SK-N-SH treated with all-trans-retinoic acid at 6 μM for 48 hours (cell line): Measurements from ENCODE around the gene ZBTB5.

Experiments
- ATAC-seq: fragments of 200-7000 bp; cut with Tn5 transposase; 3 replicates; pipeline ENCODE4 v1.9.1; 2020; ENCODE audit warnings: mild to moderate bottlenecking, moderate library complexity
- ARNTL ChIP-seq: fragments of 450-650 bp; formaldehyde crosslinking; IDR thresholded peaks from 2 replicates; pipeline ENCODE4 v1.5.0; 2020; ENCODE audit warnings: low read depth, mild to moderate bottlenecking, moderate library complexity, borderline replicate concordance
- BACH2 ChIP-seq: fragments of 250-450 bp; sonication (Bioruptor Pico); IDR thresholded peaks from 2 replicates; pipeline ENCODE4 v1.9.0; 2021; ENCODE audit warnings: mild to moderate bottlenecking, borderline replicate concordance
- CSDC2 ChIP-seq: fragments of 250-450 bp; sonication (Bioruptor Pico); IDR thresholded peaks from 2 replicates; pipeline ENCODE4 v1.5.0; 2020; ENCODE audit warnings: mild to moderate bottlenecking, moderate library complexity
- ESRRG ChIP-seq: fragments of 250-450 bp; sonication (Bioruptor Pico); IDR thresholded peaks from 2 replicates; pipeline ENCODE4 v1.6.1; 2021; ENCODE audit warnings: mild to moderate bottlenecking
- GLIS3 ChIP-seq: fragments of 250-450 bp; sonication (Bioruptor Pico); IDR thresholded peaks from 2 replicates; pipeline ENCODE4 v1.5.0; 2020; ENCODE audit warnings: mild to moderate bottlenecking, moderate library complexity
- ISL1 ChIP-seq: fragments of 250-450 bp; sonication (Bioruptor Pico); IDR thresholded peaks from 2 replicates; pipeline ENCODE4 v2.1.2; 2022; ENCODE audit warnings: mild to moderate bottlenecking, moderate library complexity
- OSR1 ChIP-seq: fragments of 250-450 bp; sonication (Bioruptor Pico); IDR thresholded peaks from 2 replicates; pipeline ENCODE4 v1.8.0; 2022; ENCODE audit warnings: moderate library complexity, mild to moderate bottlenecking, inconsistent platforms
- PPARA ChIP-seq: fragments of 250-450 bp; sonication (Bioruptor Pico); IDR thresholded peaks from 2 replicates; pipeline ENCODE4 v1.5.0; 2020; ENCODE audit warnings: mild to moderate bottlenecking, borderline replicate concordance
- RARB ChIP-seq: fragments of 250-450 bp; sonication (Bioruptor Pico); IDR thresholded peaks from 2 replicates; pipeline ENCODE4 v1.8.0; 2021; ENCODE audit warnings: mild to moderate bottlenecking, moderate library complexity
- SNAI2 ChIP-seq: fragments of 250-450 bp; sonication (Bioruptor Pico); IDR thresholded peaks from 2 replicates; pipeline ENCODE4 v1.5.0; 2020; ENCODE audit warnings: mild to moderate bottlenecking, moderate library complexity
- TCF4 ChIP-seq: fragments of 250-450 bp; sonication (Bioruptor Pico); IDR thresholded peaks from 2 replicates; pipeline ENCODE4 v1.8.0; 2021; ENCODE audit warnings: mild to moderate bottlenecking, moderate library complexity, borderline replicate concordance
- TOX ChIP-seq: fragments of 250-450 bp; sonication (Bioruptor Pico); IDR thresholded peaks from 2 replicates; pipeline ENCODE4 v1.8.0; 2021; ENCODE audit warnings: mild to moderate bottlenecking, moderate library complexity, borderline replicate concordance
- ZC3H10 ChIP-seq: fragments of 250-450 bp; sonication (Bioruptor Pico); IDR thresholded peaks from 2 replicates; pipeline ENCODE4 v1.5.1; 2021; ENCODE audit warnings: mild to moderate bottlenecking, moderate library complexity
- ZFP3 ChIP-seq: fragments of 250-450 bp; sonication (Bioruptor Pico); IDR thresholded peaks from 2 replicates; pipeline ENCODE4 v1.5.0; 2020; ENCODE audit warnings: mild to moderate bottlenecking, moderate library complexity
- ZFP30 ChIP-seq: fragments of 450-650 bp; formaldehyde crosslinking; IDR thresholded peaks from 2 replicates; pipeline ENCODE4 v1.5.0; 2022; ENCODE audit warnings: mild to moderate bottlenecking, moderate library complexity
- ZNF565 ChIP-seq: fragments of 450-650 bp; formaldehyde crosslinking; conservative IDR thresholded peaks from 2 replicates; pipeline ENCODE4 v1.5.0; 2020; ENCODE audit warnings: low read depth, mild to moderate bottlenecking, moderate library complexity
- ZNF70 ChIP-seq: fragments of 450-650 bp; formaldehyde crosslinking; IDR thresholded peaks from 2 replicates; pipeline ENCODE4 v1.5.0; 2020; ENCODE audit warnings: mild to moderate bottlenecking, moderate library complexity
- ZNF8 ChIP-seq: fragments of 450-650 bp; formaldehyde crosslinking; IDR thresholded peaks from 2 replicates; pipeline ENCODE4 v1.5.0; 2020; ENCODE audit warnings: mild to moderate bottlenecking, moderate library complexity
- TF ChIP-seq, protein P1 (sequence below): fragments of 250-450 bp; sonication (Bioruptor Pico); IDR thresholded peaks from 2 replicates; pipeline ENCODE4 v1.5.1; 2021; ENCODE audit warnings: mild to moderate bottlenecking, moderate library complexity
- TF ChIP-seq, protein P2 (sequence below): fragments of 250-450 bp; sonication (Bioruptor Pico); IDR thresholded peaks from 2 replicates; pipeline ENCODE4 v1.8.0; 2021; ENCODE audit warnings: low read depth, mild to moderate bottlenecking, moderate library complexity, borderline replicate concordance
- TF ChIP-seq, protein P3 (sequence below): fragments of 250-450 bp; sonication (Bioruptor Pico); IDR thresholded peaks from 2 replicates; pipeline ENCODE4 v1.5.1; 2020; ENCODE audit warnings: low read depth, mild to moderate bottlenecking, moderate library complexity
- TF ChIP-seq, protein P4 (sequence below): fragments of 250-450 bp; sonication (Bioruptor Pico); IDR thresholded peaks from 2 replicates; pipeline ENCODE4 v1.5.0; 2020; ENCODE audit warnings: mild to moderate bottlenecking, moderate library complexity
- TF ChIP-seq, protein P5 (sequence below): fragments of 250-450 bp; sonication (Bioruptor Pico); IDR thresholded peaks from 2 replicates; pipeline ENCODE4 v1.8.0; 2020; ENCODE audit warnings: mild to moderate bottlenecking, moderate library complexity, borderline replicate concordance

Gene ZBTB5

DNA sequence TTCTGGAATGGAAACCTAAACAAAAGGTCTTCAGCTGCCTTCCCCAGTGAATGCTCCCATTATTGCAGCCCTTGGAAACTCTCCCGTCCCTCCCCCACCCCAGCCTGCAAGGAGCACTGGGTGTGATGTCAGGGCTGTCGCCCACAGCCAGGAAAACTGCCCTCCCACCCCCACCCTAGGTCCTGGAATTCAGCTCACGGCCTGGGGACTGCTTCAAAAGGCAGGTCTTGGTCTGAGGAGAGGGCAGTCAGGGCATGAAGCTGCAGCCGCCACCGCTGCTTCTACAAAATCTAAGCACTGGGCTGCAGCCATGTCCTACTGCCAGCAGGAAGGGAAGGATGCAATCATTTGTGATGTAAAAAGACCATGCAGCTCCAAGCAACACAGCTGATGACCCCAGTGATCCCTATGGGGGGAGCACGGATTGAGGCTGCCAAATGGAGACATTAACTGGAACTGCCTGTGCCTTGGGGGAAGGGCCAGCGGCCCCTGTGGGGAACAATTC lies 31.3 kb downstream of the ZBTB5 start:
- ATAC-seq, result no peak
- TF ChIP-seq CSDC2 (CRISPR knock-in tag), result no peak
- TF ChIP-seq ARNTL (CRISPR knock-in tag), result no peak
- TF ChIP-seq, protein P1, sequence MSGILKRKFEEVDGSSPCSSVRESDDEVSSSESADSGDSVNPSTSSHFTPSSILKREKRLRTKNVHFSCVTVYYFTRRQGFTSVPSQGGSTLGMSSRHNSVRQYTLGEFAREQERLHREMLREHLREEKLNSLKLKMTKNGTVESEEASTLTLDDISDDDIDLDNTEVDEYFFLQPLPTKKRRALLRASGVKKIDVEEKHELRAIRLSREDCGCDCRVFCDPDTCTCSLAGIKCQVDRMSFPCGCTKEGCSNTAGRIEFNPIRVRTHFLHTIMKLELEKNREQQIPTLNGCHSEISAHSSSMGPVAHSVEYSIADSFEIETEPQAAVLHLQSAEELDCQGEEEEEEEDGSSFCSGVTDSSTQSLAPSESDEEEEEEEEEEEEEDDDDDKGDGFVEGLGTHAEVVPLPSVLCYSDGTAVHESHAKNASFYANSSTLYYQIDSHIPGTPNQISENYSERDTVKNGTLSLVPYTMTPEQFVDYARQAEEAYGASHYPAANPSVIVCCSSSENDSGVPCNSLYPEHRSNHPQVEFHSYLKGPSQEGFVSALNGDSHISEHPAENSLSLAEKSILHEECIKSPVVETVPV (CRISPR knock-in tag), result no peak
- TF ChIP-seq, protein P2, sequence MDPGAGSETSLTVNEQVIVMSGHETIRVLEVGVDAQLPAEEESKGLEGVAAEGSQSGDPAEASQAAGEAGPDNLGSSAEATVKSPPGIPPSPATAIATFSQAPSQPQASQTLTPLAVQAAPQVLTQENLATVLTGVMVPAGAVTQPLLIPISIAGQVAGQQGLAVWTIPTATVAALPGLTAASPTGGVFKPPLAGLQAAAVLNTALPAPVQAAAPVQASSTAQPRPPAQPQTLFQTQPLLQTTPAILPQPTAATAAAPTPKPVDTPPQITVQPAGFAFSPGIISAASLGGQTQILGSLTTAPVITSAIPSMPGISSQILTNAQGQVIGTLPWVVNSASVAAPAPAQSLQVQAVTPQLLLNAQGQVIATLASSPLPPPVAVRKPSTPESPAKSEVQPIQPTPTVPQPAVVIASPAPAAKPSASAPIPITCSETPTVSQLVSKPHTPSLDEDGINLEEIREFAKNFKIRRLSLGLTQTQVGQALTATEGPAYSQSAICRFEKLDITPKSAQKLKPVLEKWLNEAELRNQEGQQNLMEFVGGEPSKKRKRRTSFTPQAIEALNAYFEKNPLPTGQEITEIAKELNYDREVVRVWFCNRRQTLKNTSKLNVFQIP (CRISPR knock-in tag), result no peak
- TF ChIP-seq ZNF565, result no peak
- TF ChIP-seq TCF4, result no peak
- TF ChIP-seq, protein P3, sequence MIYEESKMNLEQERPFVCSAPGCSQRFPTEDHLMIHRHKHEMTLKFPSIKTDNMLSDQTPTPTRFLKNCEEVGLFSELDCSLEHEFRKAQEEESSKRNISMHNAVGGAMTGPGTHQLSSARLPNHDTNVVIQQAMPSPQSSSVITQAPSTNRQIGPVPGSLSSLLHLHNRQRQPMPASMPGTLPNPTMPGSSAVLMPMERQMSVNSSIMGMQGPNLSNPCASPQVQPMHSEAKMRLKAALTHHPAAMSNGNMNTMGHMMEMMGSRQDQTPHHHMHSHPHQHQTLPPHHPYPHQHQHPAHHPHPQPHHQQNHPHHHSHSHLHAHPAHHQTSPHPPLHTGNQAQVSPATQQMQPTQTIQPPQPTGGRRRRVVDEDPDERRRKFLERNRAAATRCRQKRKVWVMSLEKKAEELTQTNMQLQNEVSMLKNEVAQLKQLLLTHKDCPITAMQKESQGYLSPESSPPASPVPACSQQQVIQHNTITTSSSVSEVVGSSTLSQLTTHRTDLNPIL (CRISPR knock-in tag), result no peak
- no peak for TF ChIP-seq ESRRG (CRISPR knock-in tag)
- TF ChIP-seq GLIS3 (CRISPR knock-in tag), result no peak
- no peak for TF ChIP-seq ZC3H10
- TF ChIP-seq, all 23 proteins: peak for 0

DNA sequence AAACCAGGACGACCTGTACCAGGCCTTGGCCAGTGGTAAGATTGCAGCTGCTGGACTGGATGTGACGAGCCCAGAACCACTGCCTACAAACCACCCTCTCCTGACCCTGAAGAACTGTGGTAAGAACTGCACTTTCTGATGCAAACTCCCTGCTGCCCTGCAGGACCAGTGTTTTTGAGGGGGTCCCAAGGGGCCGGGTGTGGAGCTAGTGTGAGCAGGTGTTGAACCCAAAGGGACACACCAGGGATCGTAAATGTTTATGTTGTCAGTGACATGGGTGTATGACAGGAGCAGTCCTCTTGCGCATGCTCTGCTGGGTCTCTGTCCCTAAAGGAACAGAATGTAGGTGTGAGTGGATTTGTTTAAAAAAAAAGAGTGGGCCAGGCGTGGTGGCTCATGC lies 33.2 kb downstream of the ZBTB5 start:
- TF ChIP-seq BACH2 (CRISPR knock-in tag) (no peak), ESRRG (CRISPR knock-in tag) (no peak), ISL1 (CRISPR knock-in tag) (no peak), RARB (CRISPR knock-in tag) (no peak), ARNTL (CRISPR knock-in tag) (no peak), TOX (no peak), TCF4 (no peak), ZNF70 (CRISPR knock-in tag) (no peak), ZNF8 (CRISPR knock-in tag) (no peak), ZFP3 (no peak), GLIS3 (CRISPR knock-in tag) (no peak)
- TF ChIP-seq, protein P4, sequence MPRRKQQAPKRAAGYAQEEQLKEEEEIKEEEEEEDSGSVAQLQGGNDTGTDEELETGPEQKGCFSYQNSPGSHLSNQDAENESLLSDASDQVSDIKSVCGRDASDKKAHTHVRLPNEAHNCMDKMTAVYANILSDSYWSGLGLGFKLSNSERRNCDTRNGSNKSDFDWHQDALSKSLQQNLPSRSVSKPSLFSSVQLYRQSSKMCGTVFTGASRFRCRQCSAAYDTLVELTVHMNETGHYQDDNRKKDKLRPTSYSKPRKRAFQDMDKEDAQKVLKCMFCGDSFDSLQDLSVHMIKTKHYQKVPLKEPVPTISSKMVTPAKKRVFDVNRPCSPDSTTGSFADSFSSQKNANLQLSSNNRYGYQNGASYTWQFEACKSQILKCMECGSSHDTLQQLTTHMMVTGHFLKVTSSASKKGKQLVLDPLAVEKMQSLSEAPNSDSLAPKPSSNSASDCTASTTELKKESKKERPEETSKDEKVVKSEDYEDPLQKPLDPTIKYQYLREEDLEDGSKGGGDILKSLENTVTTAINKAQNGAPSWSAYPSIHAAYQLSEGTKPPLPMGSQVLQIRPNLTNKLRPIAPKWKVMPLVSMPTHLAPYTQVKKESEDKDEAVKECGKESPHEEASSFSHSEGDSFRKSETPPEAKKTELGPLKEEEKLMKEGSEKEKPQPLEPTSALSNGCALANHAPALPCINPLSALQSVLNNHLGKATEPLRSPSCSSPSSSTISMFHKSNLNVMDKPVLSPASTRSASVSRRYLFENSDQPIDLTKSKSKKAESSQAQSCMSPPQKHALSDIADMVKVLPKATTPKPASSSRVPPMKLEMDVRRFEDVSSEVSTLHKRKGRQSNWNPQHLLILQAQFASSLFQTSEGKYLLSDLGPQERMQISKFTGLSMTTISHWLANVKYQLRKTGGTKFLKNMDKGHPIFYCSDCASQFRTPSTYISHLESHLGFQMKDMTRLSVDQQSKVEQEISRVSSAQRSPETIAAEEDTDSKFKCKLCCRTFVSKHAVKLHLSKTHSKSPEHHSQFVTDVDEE, result no peak
- TF ChIP-seq, protein P1 (CRISPR knock-in tag), result no peak
- TF ChIP-seq, protein P3 (CRISPR knock-in tag), result no peak
- no peak for ATAC-seq

DNA sequence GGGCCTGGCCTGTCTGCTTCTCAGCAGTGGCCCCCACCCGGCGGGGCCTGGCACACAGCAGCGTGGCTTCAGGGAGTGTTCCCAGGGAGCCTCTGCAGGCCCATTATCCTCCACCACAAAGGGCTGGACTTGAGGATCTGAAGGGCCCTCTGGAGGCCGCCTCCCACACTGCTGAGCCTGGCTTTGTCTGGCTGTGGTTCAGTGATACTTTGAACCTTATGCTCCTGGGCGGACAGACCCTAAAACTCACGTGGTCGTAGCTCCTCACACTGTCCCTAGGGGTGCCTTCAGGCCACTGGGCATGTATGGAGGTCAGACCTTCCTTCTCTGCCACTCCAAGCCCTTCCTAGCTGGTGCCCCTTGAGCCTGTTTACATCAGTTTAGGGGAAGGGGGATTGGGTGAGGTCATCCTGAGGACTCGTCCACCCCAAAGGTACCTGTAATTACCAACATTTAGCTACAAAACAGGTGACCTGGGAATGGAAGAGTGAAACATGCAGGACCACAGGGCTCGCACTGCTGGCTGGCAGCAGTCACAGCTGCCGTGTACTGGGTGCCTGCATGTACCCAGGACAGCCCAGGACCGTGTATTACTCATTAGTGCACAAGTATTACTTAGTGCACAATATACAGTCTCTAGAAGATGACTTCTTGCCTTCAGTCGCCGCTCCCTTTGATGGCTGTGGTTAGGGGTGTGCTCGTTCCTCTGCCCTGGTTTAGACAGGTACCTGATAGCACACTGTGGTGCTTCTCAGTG lies 34.2 kb downstream of the ZBTB5 start:
- peak; percentile 58 for ATAC-seq

More for the DNA sequence above, 34.2 kb downstream of the ZBTB5 start:
- TF ChIP-seq PPARA (CRISPR knock-in tag), result no peak
- TF ChIP-seq RARB (CRISPR knock-in tag), result no peak
- TF ChIP-seq, protein P2 (CRISPR knock-in tag), result no peak
- no peak for TF ChIP-seq OSR1
- TF ChIP-seq SNAI2 (CRISPR knock-in tag), result no peak
- TF ChIP-seq, protein P5, sequence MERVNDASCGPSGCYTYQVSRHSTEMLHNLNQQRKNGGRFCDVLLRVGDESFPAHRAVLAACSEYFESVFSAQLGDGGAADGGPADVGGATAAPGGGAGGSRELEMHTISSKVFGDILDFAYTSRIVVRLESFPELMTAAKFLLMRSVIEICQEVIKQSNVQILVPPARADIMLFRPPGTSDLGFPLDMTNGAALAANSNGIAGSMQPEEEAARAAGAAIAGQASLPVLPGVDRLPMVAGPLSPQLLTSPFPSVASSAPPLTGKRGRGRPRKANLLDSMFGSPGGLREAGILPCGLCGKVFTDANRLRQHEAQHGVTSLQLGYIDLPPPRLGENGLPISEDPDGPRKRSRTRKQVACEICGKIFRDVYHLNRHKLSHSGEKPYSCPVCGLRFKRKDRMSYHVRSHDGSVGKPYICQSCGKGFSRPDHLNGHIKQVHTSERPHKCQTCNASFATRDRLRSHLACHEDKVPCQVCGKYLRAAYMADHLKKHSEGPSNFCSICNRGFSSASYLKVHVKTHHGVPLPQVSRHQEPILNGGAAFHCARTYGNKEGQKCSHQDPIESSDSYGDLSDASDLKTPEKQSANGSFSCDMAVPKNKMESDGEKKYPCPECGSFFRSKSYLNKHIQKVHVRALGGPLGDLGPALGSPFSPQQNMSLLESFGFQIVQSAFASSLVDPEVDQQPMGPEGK, result no peak
- no peak for TF ChIP-seq TOX
- no peak for TF ChIP-seq ISL1 (CRISPR knock-in tag)
- TF ChIP-seq BACH2 (CRISPR knock-in tag), result no peak
- no peak for TF ChIP-seq CSDC2 (CRISPR knock-in tag)
- TF ChIP-seq TCF4, result no peak
- no peak for TF ChIP-seq ARNTL (CRISPR knock-in tag)
- TF ChIP-seq ZFP30 (CRISPR knock-in tag), result no peak
- TF ChIP-seq ZC3H10, result no peak
